Tibial nerve (tissue), 4 donors: ENCODE measurements around the gene ANKDD1B.

Source experiments
- CTCF ChIP-seq, 5 experiments: fragments of 200-600 bp in 3 of 5; fragments of 450-650 bp in 2 of 5; sonication (generic) in 3 of 5; IDR thresholded peaks; one replicate each; pipeline ENCODE4 v1.5.1; 2016 to 2019; ENCODE audit warnings: antibody characterized with exemption in 5 of 5, mild to moderate bottlenecking in 3 of 5, moderate library complexity in 2 of 5
- EP300 ChIP-seq, 2 donors: sonication (generic); formaldehyde crosslinking; IDR thresholded peaks; one replicate each; pipeline ENCODE4 v1.6.1; 2017; ENCODE audit warnings: antibody characterized with exemption in 2 of 2, mild to moderate bottlenecking in 1 of 2

DNA sequence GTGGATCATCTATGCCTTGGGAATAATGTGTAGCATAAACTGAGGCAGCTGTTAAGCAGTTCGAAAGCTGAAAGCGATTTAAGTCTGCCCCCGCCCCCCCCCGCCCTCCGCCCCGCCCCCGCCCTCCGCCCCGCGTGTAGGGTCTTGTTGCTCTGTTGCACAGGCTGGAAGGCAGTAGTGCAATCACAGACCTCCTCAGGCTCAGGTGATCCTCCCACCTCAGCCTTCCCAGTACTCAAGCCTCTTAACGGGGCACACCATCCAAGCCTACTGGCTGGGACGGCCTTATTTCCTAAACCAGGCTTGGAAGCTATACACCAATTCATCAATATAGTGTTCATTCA, 945 bp downstream of the ANKDD1B start:
- TF ChIP-seq EP300 (IDR thresholded peaks at IDR 0.05) (no peak), CTCF (IDR thresholded peaks at IDR 0.05) (no peak)
